ENCODE measurements around the gene DEPDC4.

- TF ChIP-seq CTCF (IDR thresholded peaks at IDR 0.05; ENCODE audit: low read depth, low read length): peak; percentile 21
- TF ChIP-seq EZH2phosphoT487 (IDR thresholded peaks at IDR 0.05; ENCODE audit: low read depth): no peak
These were observed 37.7 kb downstream of the DEPDC4 start for GRCh38 chr12:100229036-100229635.

Data from OCI-LY3 (cell line).